GM13976 (cell line): Measurements from ENCODE around the gene PPP2R5C.
"Not testable (repeated sequence)": the region's sequence is repeated elsewhere in the genome, so short reads cannot be mapped to it uniquely, and the experiment has no call there.

ENCODE experiments used
- DNase-seq: peaks from one replicate; pipeline ENCODE4 v3.0.0; 2012; ENCODE audit warnings: low spot score
- CTCF ChIP-seq: IDR thresholded peaks from 2 replicates; pipeline ENCODE4 v1.5.1; 2012; ENCODE audit warnings: borderline replicate concordance, mild to moderate bottlenecking; ENCODE audit not compliant: insufficient read depth; ENCODE audit errors: extremely low read depth, missing control alignments, control extremely low read depth
- in situ Hi-C: fragments of 300-500 bp; cut with MboI; formaldehyde crosslinking; loops from one replicate; pipeline ENCODE4 v1.12.0; 2022; ENCODE audit warnings: low sequenced_read_pairs, mixed read lengths, inconsistent platforms; ENCODE audit not compliant: unreplicated experiment

The PPP2R5C gene

GRCh38 chr14:101965181-101965544 lies 203.7 kb downstream of the PPP2R5C start:
- DNase-seq: peak; percentile 79
- no peak for TF ChIP-seq CTCF
- in situ Hi-C loops: loop anchor here (10.0 kb wide), 1 partner anchor 190 kb away; no protein-coding TSS in a partner anchor

GRCh38 chr14:101965770-101966722 lies 204.5 kb downstream of the PPP2R5C start:
- DNase-seq: no peak
- in situ Hi-C loops: loop anchor here (10.0 kb wide), 1 partner anchor 191 kb away; no protein-coding TSS in a partner anchor

GRCh38 chr14:101966742-101967141 lies 205.2 kb downstream of the PPP2R5C start:
- in situ Hi-C loops: loop anchor here (10.0 kb wide), 1 partner anchor 192 kb away; no protein-coding TSS in a partner anchor
- TF ChIP-seq CTCF: no peak
- no peak for DNase-seq

More at GRCh38 chr14:101965770-101966722, 204.5 kb downstream of the PPP2R5C start:
- no peak for TF ChIP-seq CTCF

- in situ Hi-C loops: loop anchor here (10.0 kb wide), 1 partner anchor 193 kb away; no protein-coding TSS in a partner anchor
- TF ChIP-seq CTCF: no peak
- DNase-seq: no peak
Measured at GRCh38 chr14:101968186-101968585, 206.7 kb downstream of the PPP2R5C start.

GRCh38 chr14:101969481-101969880 lies 208.0 kb downstream of the PPP2R5C start:
- TF ChIP-seq CTCF: no peak
- in situ Hi-C loops: loop anchor here (10.0 kb wide), 1 partner anchor 195 kb away; no protein-coding TSS in a partner anchor
- DNase-seq: no peak

- DNase-seq: no peak
- TF ChIP-seq CTCF: no peak
- in situ Hi-C loops: no loop called here
Measured at GRCh38 chr14:101970830-101971400, 209.4 kb downstream of the PPP2R5C start.

GRCh38 chr14:101971458-101971857 lies 209.9 kb downstream of the PPP2R5C start:
- in situ Hi-C loops, DNase-seq: not testable (repeated sequence)
